ENCODE measurements around the gene KCNC4.

Gene KCNC4

DNA sequence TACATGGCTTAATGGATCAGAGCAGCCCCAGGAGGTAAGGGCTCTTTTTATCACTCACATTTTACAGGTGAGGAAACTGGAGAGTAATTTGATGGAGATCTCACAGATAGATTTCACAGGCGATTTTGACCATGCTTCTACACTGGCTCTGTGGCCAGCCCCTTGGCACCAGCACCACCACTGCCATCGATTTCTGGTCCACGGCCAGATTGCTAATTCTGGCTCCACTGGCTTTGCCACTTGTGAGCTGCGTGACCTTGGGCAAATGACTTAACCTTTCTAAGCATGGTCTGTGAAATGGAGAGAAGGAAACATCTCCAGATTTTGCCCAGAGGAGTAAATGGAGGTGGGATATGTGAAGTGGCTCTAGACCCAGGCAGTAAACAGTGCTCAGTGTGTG is 32.6 kb downstream of the KCNC4 start:
- Histone ChIP-seq H3K27me3 (ENCODE audit: insufficient read depth, poor library complexity, severe bottlenecking) (no peaks in the 10 kb centered on the region), H3K36me3 (ENCODE audit: low read depth) (no peaks in the 10 kb centered on the region), H3K4me3 (ENCODE audit: severe bottlenecking) (no peak overlapping the region), H3K4me1 (ENCODE audit: insufficient read depth, poor library complexity, severe bottlenecking) (no peaks in the 10 kb centered on the region), H3K9me3 (ENCODE audit: severe bottlenecking) (no peaks in the 10 kb centered on the region), H3K27ac (ENCODE audit: poor library complexity, severe bottlenecking) (no peak overlapping the region)
- no peak for DNase-seq (ENCODE audit: low spot score)
- TF ChIP-seq, protein P1, sequence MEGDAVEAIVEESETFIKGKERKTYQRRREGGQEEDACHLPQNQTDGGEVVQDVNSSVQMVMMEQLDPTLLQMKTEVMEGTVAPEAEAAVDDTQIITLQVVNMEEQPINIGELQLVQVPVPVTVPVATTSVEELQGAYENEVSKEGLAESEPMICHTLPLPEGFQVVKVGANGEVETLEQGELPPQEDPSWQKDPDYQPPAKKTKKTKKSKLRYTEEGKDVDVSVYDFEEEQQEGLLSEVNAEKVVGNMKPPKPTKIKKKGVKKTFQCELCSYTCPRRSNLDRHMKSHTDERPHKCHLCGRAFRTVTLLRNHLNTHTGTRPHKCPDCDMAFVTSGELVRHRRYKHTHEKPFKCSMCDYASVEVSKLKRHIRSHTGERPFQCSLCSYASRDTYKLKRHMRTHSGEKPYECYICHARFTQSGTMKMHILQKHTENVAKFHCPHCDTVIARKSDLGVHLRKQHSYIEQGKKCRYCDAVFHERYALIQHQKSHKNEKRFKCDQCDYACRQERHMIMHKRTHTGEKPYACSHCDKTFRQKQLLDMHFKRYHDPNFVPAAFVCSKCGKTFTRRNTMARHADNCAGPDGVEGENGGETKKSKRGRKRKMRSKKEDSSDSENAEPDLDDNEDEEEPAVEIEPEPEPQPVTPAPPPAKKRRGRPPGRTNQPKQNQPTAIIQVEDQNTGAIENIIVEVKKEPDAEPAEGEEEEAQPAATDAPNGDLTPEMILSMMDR (IDR thresholded peaks at IDR 0.05; ENCODE audit: poor library complexity, severe bottlenecking), result no peak
- ATAC-seq (ENCODE audit: low read depth), result no peak

DNA sequence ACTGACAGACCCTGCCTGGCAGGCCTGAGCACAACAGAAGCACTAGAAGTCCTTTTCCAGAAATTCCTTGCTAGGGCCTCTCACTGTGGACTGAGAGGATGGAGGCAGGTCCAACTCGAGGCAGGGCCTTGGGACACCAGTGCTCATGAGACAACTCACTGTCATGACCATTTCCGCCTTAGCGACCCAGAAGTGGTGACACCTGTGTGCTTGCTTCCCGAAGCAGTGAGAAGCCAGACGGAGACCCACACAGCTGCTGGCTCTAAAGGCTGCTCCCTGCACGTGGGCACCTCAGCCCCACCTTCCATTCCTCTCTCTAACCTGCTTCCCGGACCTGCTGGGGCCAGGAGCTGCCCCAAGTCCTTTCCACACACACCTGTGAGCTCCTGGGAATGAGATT is 33.0 kb downstream of the KCNC4 start:
- TF ChIP-seq, protein P1 (IDR thresholded peaks at IDR 0.05; ENCODE audit: poor library complexity, severe bottlenecking), result no peak
- Histone ChIP-seq H3K27me3 (ENCODE audit: insufficient read depth, poor library complexity, severe bottlenecking) (no peaks in the 10 kb centered on the region), H3K4me1 (ENCODE audit: insufficient read depth, poor library complexity, severe bottlenecking) (no peaks in the 10 kb centered on the region), H3K27ac (ENCODE audit: poor library complexity, severe bottlenecking) (no peak overlapping the region), H3K36me3 (ENCODE audit: low read depth) (no peaks in the 10 kb centered on the region), H3K9me3 (ENCODE audit: severe bottlenecking) (no peaks in the 10 kb centered on the region), H3K4me3 (ENCODE audit: severe bottlenecking) (no peak overlapping the region)
- ATAC-seq (ENCODE audit: low read depth) (no peak), DNase-seq (ENCODE audit: low spot score) (peak; percentile 26)

DNA sequence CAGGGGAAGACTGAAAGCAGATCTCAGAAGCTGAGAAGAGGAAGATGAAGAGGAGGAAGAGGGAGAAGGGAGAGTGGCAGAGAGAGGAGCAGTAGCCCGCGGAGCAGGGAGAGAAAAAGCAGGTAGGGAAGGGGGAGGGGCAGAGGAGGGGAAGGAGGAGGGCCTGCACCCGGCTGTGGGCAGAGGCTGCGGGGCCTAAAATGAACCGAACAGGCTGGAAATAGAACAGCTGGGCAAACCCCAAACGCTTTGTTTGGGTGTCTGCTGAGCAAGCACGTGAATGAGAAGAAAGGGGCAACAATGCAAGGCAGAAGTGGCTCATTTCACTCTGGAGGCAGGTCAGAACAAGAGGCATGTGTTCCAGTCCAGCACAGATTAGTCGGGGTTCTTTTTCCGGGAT is 33.5 kb downstream of the KCNC4 start:
- TF ChIP-seq, protein P1 (IDR thresholded peaks at IDR 0.05; ENCODE audit: poor library complexity, severe bottlenecking), result no peak
- Histone ChIP-seq H3K27me3 (ENCODE audit: insufficient read depth, poor library complexity, severe bottlenecking) (no peaks in the 10 kb centered on the region), H3K9me3 (ENCODE audit: severe bottlenecking) (no peaks in the 10 kb centered on the region), H3K4me3 (ENCODE audit: severe bottlenecking) (no peak overlapping the region), H3K27ac (ENCODE audit: poor library complexity, severe bottlenecking) (no peak overlapping the region), H3K4me1 (ENCODE audit: insufficient read depth, poor library complexity, severe bottlenecking) (no peaks in the 10 kb centered on the region), H3K36me3 (ENCODE audit: low read depth) (no peaks in the 10 kb centered on the region)
- DNase-seq (ENCODE audit: low spot score) (no peak), ATAC-seq (ENCODE audit: low read depth) (no peak)

DNA sequence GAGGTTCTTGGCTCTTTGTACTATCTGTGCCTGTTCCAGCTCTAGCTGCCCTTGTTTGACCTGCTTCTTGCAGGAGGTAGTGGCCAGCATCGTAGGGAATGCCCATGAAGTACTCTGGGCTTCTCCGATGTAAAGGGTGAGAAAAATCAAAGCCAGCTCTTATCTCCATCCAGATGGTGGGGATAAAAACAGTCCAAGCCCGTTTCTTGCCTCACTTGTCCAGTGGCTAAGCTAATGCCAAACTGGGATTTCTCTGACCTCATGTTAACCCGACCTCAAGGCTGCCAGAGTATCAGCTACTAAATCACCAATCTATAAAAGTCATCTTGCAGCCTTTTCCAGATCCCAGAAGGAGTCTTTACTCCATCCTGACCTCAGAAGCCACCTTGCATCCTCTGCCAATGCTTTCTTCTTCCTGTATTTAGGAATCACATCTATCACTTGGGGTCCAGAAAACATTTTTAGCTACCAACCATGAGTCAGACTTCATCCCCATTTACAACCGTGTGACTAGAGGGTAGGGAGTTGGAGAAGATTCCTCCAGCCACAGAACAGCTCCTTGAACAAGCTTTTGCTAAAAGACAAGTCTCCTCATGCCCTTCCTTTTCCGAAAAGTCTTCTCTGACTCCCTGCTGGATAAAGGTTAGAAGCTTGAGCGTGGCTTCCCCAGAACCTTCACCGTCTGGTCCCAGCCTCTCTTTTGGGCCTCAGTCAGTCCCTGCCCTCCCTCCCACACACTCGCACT is 35.9 kb downstream of the KCNC4 start:
- H3K36me3 ChIP-seq (ENCODE audit: low read depth), result no peaks in the 10 kb centered on the region
- H3K4me1 ChIP-seq (ENCODE audit: insufficient read depth, poor library complexity, severe bottlenecking), result no peaks in the 10 kb centered on the region
- no peaks in the 10 kb centered on the region for H3K27me3 ChIP-seq (ENCODE audit: insufficient read depth, poor library complexity, severe bottlenecking)
- H3K27ac ChIP-seq (ENCODE audit: poor library complexity, severe bottlenecking), result no peak overlapping the region
- ATAC-seq (ENCODE audit: low read depth) (no peak; the same call in 2 of the 3 replicates), DNase-seq (ENCODE audit: low spot score) (peak; percentile 8)
- TF ChIP-seq, protein P1 (IDR thresholded peaks at IDR 0.05; ENCODE audit: poor library complexity, severe bottlenecking), result no peak
- no peaks in the 10 kb centered on the region for H3K9me3 ChIP-seq (ENCODE audit: severe bottlenecking)
- H3K4me3 ChIP-seq (ENCODE audit: severe bottlenecking), result no peak overlapping the region

DNA sequence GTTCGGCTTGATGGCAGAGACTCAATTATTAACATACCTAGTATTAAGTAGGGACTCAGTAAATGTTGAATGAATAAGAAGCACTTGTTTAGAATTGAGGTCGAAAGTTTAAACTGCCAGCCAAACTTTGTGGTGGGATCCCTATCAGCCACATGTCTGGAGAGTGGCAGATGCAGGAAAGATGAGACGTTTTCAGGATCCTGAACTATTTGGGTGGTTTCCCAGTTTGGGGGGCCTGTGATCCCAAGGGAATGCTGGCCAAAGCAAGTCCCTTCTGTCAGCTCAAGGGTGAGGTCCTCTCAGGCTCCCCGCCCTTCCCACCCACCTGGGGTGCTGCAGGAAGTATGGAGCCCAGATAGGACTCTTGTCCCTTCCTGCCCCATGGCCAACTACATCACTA is 38.6 kb downstream of the KCNC4 start:
- DNase-seq (ENCODE audit: low spot score) (no peak), ATAC-seq (ENCODE audit: low read depth) (no peak)
- no peaks in the 10 kb centered on the region for H3K36me3 ChIP-seq (ENCODE audit: low read depth)
- H3K27ac ChIP-seq (ENCODE audit: poor library complexity, severe bottlenecking), result no peak overlapping the region
- no peaks in the 10 kb centered on the region for H3K27me3 ChIP-seq (ENCODE audit: insufficient read depth, poor library complexity, severe bottlenecking)
- H3K9me3 ChIP-seq (ENCODE audit: severe bottlenecking), result no peaks in the 10 kb centered on the region
- H3K4me1 ChIP-seq (ENCODE audit: insufficient read depth, poor library complexity, severe bottlenecking), result no peaks in the 10 kb centered on the region
- TF ChIP-seq, protein P1 (IDR thresholded peaks at IDR 0.05; ENCODE audit: poor library complexity, severe bottlenecking), result no peak
- H3K4me3 ChIP-seq (ENCODE audit: severe bottlenecking), result no peak overlapping the region
